Right ventricle myocardium inferior (tissue), 1 donor: ENCODE results near the gene ZNF217. TPM values are rescaled to one million over a fixed set of nuclear protein-coding genes. Genes with fewer than 3 reads are reported as not detected.
"Not testable (repeated sequence)": the region's sequence is repeated elsewhere in the genome, so short reads cannot be mapped to it uniquely, and the experiment has no call there.

ENCODE experiments used
- ATAC-seq: fragments of 200-7000 bp; cut with Tn5 transposase; one replicate; pipeline ENCODE4 v1.9.1; 2020; ENCODE audit warnings: mild to moderate bottlenecking, moderate library complexity
- DNase-seq: peaks from one replicate; pipeline ENCODE4 v3.0.0; 2021; ENCODE audit errors: missing footprints
- intact Hi-C: fragments of 100-400 bp; cut with DNase I; formaldehyde crosslinking; loops from one replicate; pipeline ENCODE4 v1.11.0; 2022
- total RNA-seq: library from RNA; stranded (reverse); fragmentation: NEBNext Ultra II Directional; extraction: Animal tissue kit (Norgen Biotek cat#: 25700); gene quantifications from one replicate; pipeline ENCODE4 v1.2.1, GENCODE V29; 2021
- donor health status: DM: no; HTN: yes; CAD: no; lungs with severe emphysema.

The ZNF217 gene
- total RNA-seq, 1 donor from 2014 or later: 8.3 TPM

GRCh38 chr20:53578492-53579222, 15.0 kb downstream of the ZNF217 start:
- peak; percentile 73 for ATAC-seq
- intact Hi-C loops: loop anchor here (1.0 to 5.0 kb wide), 4 partner anchors 292 to 484 kb away; no protein-coding TSS in a partner anchor
- no peak for DNase-seq

GRCh38 chr20:53576586-53577318, 16.9 kb downstream of the ZNF217 start:
- no peak for DNase-seq
- intact Hi-C loops: loop anchor here (5.0 kb wide), 1 partner anchor 486 kb away; no protein-coding TSS in a partner anchor
- no peak for ATAC-seq

GRCh38 chr20:53576195-53576580, 17.5 kb downstream of the ZNF217 start:
- DNase-seq (no peak), ATAC-seq (no peak)
- intact Hi-C loops: loop anchor here (5.0 kb wide), 1 partner anchor 486 kb away; no protein-coding TSS in a partner anchor

DNA sequence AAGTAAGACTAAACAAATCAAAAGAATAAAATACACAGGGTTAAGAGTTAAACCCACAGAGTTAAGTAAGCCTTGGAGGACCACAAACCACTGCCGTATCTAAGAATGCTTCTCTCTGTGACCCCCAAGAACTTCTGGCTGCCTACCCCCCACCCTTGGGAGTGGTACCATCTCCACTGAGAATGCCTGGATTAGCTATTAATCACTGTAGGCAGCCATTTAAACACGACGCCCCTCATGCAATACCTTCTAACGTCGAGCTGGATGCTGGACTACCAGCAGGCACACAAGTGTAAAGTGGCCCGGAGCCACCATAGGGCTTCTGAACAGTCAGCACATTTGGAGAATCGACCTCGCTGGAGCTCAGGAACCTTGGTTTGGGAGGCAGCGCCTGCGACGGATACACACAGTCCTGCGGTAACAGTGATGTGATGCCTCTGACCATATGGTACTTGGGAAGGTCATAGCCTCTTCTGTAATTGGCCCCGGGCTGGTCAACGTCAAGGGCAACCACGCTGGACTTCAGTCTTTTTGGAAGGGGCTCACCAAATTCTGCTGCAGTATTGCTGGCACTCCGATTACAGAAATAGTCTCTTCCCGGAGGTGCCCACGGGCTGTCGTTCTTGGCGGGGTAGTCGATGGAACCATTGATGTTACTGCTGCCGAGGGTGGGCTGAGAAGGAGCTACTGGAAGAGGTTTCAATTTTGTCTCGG, 18.0 kb downstream of the ZNF217 start:
- intact Hi-C loops: loop anchor here (5.0 kb wide), 1 partner anchor 487 kb away; no protein-coding TSS in a partner anchor
- ATAC-seq: no peak
- DNase-seq: no peak

GRCh38 chr20:53574819-53575218, 18.8 kb downstream of the ZNF217 start:
- ATAC-seq (no peak), DNase-seq (no peak)
- intact Hi-C loops: loop anchor here (5.0 kb wide), 1 partner anchor 487 kb away; no protein-coding TSS in a partner anchor

- ATAC-seq: no peak
- intact Hi-C loops: no loop called here
- no peak for DNase-seq
Observed at GRCh38 chr20:53574259-53574789, 19.3 kb downstream of the ZNF217 start.

- no peak for ATAC-seq
- intact Hi-C loops: no loop called here
- no peak for DNase-seq
Observed at GRCh38 chr20:53571555-53572286, 21.9 kb downstream of the ZNF217 start.

DNA sequence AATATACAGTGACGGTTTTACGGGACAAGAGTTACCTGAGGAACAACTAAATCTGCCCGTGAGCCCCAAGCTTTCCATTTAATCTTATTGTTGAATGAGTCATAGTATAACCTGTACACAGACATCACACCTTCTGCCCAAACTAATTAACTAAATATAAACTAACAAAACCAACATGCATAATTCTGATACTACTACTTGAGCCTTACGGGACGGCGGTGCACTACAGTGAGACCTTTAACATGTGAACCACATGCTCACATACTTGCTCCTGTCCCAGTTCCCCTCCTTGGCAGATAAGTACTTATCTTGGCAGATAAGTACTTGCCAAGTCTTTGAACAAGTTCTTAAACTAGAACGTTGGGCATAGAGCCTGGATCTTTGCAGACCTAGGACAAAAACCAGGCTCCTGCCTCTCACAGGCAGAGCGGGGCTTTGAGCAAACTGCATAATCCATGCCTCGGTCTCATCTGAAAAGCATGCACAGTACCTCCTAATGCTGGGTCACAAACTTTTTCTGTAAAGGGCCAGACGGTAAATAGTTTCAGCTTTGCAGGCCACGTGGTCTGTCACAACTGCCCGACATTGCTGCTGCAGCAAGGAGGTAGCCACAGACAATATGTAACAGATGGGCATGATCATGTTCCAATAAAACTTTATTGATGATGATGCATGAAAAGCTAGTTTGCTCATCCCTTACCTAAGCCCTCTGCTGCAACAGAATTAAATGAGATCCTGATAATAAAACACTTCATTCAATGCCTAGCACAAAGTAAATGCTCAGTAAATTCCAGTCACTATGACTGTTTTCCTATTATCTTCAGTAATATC, 23.0 kb downstream of the ZNF217 start:
- no peak for ATAC-seq
- intact Hi-C loops: no loop called here
- DNase-seq: no peak

DNA sequence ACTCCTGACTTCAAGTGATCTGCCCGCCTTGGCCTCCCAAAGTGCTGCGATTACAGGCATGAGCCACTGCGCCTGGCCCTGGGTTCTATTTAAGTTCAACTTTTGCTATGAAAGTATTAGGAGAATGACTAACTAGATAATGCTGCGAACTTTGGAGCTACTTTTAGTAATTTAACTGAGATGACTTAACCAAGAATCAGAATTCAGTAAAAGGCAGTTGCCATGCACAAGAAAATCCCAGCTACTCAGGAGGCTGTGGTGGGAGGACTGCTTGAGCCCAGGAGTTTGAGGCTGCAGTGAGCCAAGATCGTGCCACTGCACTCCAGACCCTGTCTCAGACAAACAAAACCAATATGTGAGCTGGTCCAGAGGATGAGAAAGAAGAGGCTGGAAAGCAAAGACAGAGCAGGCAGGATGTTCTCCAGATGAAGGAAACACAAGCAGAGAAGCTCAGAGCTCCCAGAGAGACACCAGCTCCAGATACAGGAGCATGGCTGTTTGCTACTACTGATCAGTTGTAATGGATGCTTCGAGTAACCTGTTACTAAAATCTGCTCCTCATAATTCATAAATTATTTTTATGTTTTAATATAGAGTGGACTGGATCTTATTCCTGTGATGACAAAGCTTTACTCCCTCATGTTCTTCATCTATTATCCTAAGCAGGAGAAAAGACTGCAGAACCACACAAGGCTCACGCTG, 23.9 kb downstream of the ZNF217 start:
- intact Hi-C loops: no loop called here
- DNase-seq: no peak
- no peak for ATAC-seq

- intact Hi-C loops: no loop called here
- DNase-seq: no peak
- no peak for ATAC-seq
Observed at GRCh38 chr20:53569005-53569404, 24.6 kb downstream of the ZNF217 start.

- ATAC-seq: no peak
- intact Hi-C loops: no loop called here
- no peak for DNase-seq
Observed at GRCh38 chr20:53568351-53568750, 25.3 kb downstream of the ZNF217 start.

GRCh38 chr20:53567379-53567917, 26.2 kb downstream of the ZNF217 start:
- ATAC-seq: no peak
- intact Hi-C loops: no loop called here
- no peak for DNase-seq

DNA sequence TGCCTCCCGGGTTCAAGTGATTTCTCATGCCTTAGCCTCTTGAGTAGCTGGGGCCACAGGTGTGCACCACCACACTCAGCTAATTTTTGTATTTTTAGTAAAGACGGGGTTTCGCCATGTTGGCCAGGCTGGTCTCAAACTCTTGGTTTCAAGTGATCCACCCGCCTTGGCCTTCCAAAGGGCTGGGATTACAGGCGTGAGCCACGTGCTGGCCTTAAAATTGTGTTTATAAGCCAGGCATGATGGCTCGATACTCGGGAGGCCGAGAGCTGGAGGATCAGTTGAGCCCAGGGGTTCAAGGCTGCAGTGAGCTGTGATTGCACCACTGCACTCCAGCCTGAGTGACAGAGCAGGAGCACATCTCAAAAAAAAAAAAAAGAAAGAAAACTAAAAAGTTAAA, 27.0 kb downstream of the ZNF217 start:
- DNase-seq, intact Hi-C loops, ATAC-seq: not testable (repeated sequence)

- no peak for DNase-seq
- intact Hi-C loops: no loop called here
- ATAC-seq: no peak
Observed at GRCh38 chr20:53565254-53565653, 28.4 kb downstream of the ZNF217 start.

GRCh38 chr20:53562104-53562764, 31.4 kb downstream of the ZNF217 start:
- ATAC-seq, intact Hi-C loops, DNase-seq: not testable (repeated sequence)

GRCh38 chr20:53561505-53561904, 32.1 kb downstream of the ZNF217 start:
- DNase-seq: no peak
- no peak for ATAC-seq
- intact Hi-C loops: no loop called here
